Neural cell (in vitro differentiated cells): Measurements from ENCODE around the gene SPEG.

Experiments
- CTCF ChIP-seq: fragments of 450-650 bp; IDR thresholded peaks from 2 replicates; pipeline ENCODE4 v1.5.1; 2014; ENCODE audit warnings: antibody characterized with exemption, mild to moderate bottlenecking, moderate library complexity; ENCODE audit not compliant: poor library complexity, severe bottlenecking
- EZH2 ChIP-seq: fragments of 200-600, 300-800 bp; shearing (Covaris generic), sonication (generic); IDR thresholded peaks from 2 replicates; pipeline ENCODE4 v1.6.1; 2014; ENCODE audit warnings: antibody characterized with exemption, low read length, borderline replicate concordance, mild to moderate bottlenecking; ENCODE audit not compliant: insufficient read depth, poor library complexity, severe bottlenecking
- POLR2AphosphoS5 ChIP-seq: IDR thresholded peaks from 2 replicates; pipeline ENCODE4 v1.6.1; 2012
- TAF1 ChIP-seq: IDR thresholded peaks from 2 replicates; pipeline ENCODE4 v1.6.1; 2012; ENCODE audit warnings: low read depth

- TF ChIP-seq TAF1 (no peak), CTCF (no peak), EZH2 (no peak), POLR2AphosphoS5 (no peak)
These were observed 44.3 kb downstream of the SPEG start for GRCh38 chr2:219478916-219479315.
